GM13976 (cell line): Measurements from ENCODE around the gene FNBP1.

Source experiments
- DNase-seq: peaks from one replicate; pipeline ENCODE4 v3.0.0; 2012; ENCODE audit warnings: low spot score
- in situ Hi-C: fragments of 300-500 bp; cut with MboI; formaldehyde crosslinking; loops from one replicate; pipeline ENCODE4 v1.12.0; 2022; ENCODE audit warnings: low sequenced_read_pairs, mixed read lengths, inconsistent platforms; ENCODE audit not compliant: unreplicated experiment
- TF ChIP-seq, protein P1 (sequence below): IDR thresholded peaks from 2 replicates; pipeline ENCODE4 v1.5.1; 2012; ENCODE audit warnings: borderline replicate concordance, mild to moderate bottlenecking; ENCODE audit not compliant: insufficient read depth; ENCODE audit errors: extremely low read depth, missing control alignments, control extremely low read depth

The FNBP1 gene

DNA sequence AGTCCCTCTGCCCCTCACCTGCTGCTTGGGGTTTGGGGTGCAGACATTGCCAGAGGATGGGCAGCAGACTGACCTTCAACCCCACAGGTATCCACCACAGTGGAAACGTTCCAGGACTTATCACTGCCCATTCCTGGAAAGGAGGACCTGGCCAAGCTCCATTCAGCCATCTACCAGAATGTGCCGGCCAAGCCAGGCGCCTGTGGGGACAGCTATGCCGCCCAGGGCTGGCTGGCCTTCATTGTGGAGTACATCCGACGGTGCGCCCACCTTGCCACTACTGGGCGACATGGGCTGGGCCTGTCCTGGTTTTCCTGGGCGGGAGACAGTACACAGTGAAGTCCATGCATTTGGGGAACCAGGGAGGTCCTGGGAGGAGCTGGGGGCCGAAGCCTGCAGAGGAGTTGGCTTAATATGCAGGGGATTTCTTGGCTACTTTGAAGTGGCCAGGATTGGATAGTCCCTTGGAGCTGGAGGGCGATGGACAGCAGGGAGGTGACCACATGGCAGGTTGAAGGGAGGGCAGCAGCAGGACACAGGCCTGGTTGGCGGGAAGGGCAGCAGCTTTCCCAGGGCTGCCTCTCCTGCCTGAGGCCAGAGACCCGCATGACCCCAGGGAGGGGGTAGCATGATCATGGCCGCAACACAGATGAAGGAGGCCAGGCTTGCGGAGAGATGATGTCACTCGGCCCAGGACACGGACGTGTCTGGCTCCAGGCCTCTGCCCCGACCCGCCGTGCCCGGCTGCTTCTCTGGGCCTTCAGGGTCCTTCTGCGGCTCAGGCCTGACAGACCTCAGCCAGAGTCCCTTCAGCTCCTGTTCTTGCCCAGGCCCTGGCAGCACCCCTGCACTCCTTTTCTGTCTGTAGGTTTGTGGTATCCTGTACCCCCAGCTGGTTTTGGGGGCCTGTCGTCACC lies 173.1 kb downstream of the FNBP1 start:
- in situ Hi-C loops = no loop called here
- TF ChIP-seq, protein P1, sequence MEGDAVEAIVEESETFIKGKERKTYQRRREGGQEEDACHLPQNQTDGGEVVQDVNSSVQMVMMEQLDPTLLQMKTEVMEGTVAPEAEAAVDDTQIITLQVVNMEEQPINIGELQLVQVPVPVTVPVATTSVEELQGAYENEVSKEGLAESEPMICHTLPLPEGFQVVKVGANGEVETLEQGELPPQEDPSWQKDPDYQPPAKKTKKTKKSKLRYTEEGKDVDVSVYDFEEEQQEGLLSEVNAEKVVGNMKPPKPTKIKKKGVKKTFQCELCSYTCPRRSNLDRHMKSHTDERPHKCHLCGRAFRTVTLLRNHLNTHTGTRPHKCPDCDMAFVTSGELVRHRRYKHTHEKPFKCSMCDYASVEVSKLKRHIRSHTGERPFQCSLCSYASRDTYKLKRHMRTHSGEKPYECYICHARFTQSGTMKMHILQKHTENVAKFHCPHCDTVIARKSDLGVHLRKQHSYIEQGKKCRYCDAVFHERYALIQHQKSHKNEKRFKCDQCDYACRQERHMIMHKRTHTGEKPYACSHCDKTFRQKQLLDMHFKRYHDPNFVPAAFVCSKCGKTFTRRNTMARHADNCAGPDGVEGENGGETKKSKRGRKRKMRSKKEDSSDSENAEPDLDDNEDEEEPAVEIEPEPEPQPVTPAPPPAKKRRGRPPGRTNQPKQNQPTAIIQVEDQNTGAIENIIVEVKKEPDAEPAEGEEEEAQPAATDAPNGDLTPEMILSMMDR = no peak
- no peak for DNase-seq

DNA sequence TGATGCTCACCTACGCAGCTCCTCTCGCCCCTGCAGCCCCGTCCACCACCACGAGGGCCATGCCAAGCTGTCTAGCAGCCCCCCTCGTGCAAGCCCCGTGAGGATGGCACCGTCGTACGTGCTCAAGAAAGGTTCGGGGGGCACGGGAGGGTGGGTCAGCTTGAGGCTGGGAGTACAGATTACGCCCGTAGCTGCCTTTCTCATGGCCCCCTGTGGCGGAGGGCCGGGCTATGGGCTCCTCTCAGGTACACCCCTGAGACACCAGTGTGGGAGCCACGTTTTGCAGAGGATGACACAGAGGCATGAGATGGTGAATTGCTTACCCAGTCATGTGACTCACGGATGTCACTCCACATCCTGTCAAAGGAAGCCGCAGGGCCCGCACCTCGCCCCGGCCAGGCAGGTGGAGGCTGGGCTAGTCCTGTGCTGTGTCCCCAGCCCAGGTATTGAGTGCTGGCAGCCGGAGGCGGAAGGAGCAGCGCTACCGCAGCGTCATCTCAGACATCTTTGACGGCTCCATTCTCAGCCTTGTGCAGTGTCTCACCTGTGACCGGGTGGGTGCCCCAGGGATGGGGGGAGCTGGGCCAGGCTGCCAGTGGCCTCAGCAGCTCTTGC lies 174.0 kb downstream of the FNBP1 start:
- no peak for DNase-seq
- in situ Hi-C loops = no loop called here
- TF ChIP-seq, protein P1 = no peak

DNA sequence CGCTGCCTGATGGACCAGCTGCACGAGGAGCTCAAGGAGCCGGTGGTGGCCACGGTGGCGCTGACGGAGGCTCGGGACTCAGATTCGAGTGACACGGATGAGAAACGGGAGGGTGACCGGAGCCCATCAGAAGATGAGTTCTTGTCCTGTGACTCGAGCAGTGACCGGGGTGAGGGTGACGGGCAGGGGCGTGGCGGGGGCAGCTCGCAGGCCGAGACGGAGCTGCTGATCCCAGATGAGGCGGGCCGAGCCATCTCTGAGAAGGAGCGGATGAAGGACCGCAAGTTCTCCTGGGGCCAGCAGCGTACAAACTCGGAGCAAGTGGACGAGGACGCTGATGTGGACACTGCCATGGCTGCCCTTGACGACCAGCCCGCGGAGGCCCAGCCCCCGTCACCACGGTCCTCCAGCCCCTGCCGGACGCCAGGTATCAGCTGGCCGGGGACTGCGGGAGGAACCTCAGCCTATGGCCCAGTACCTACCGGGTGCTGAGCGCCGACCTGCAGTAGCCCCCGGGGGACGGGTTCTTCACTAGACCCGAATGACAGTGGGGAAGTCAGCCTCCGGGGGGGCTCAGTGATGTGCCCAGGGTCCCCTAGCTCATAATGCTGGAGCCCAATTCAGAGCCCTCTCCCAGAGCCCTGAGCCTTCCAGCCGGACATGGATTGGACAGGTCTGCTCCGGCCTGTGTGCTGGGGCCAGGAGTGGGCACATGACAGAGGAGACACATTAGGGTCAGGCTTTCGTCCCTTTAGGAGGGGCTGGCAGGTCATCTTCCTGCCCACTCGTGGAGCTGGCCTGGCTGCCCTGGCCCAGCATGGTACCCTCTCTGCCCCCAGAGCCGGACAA lies 174.7 kb downstream of the FNBP1 start:
- no peak for DNase-seq
- TF ChIP-seq, protein P1 = no peak
- in situ Hi-C loops = no loop called here

GRCh38 chr9:129867136-129868022 lies 175.6 kb downstream of the FNBP1 start:
- no peak for DNase-seq
- TF ChIP-seq, protein P1 = no peak
- in situ Hi-C loops = no loop called here

DNA sequence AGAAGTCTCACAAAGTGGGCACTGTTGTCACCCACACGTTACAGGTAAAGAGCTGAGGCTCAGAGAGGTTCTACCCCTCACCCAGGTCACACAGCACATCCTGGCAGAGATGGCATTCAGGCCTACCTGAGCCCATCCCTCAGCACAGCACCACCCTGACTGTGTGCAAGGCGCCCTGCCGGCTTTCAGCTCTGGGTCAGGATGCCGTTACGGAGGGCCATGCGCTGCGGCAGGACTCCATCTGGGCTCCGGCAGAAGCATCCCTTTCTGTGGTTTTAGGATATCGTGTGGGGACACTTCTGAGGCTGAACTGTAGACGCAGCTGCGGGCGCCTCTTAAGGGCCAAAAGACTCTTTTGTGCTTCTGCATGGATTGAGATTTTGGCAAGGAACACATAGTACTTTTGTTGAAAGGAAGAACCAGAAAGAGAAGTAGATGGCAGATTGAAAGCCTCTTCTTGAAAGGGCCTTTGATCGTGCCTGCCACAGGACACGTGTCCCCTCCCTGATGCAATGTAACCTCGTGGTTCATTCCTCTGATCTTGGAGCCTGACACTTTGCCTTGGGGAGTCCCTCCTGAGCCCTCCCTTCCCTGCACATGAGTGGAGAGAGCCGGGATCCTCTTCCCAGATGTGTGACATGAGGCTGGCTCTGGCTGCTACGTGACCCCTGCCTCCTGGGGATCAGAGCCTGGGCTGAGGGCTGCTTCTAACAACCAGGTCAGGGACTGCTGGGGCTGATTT lies 176.4 kb downstream of the FNBP1 start:
- in situ Hi-C loops = no loop called here
- no peak for DNase-seq
- TF ChIP-seq, protein P1 = no peak
